ENCODE data around the gene RPL13A. TPM values are rescaled to one million over a fixed set of nuclear protein-coding genes. Genes with fewer than 3 reads are reported as not detected.

RPL13A gene
- total RNA-seq, 1 donor, result 1,887 TPM

GRCh38 chr19:49506575-49507105 lies 19.2 kb downstream of the RPL13A start:
- TF ChIP-seq, protein P1, sequence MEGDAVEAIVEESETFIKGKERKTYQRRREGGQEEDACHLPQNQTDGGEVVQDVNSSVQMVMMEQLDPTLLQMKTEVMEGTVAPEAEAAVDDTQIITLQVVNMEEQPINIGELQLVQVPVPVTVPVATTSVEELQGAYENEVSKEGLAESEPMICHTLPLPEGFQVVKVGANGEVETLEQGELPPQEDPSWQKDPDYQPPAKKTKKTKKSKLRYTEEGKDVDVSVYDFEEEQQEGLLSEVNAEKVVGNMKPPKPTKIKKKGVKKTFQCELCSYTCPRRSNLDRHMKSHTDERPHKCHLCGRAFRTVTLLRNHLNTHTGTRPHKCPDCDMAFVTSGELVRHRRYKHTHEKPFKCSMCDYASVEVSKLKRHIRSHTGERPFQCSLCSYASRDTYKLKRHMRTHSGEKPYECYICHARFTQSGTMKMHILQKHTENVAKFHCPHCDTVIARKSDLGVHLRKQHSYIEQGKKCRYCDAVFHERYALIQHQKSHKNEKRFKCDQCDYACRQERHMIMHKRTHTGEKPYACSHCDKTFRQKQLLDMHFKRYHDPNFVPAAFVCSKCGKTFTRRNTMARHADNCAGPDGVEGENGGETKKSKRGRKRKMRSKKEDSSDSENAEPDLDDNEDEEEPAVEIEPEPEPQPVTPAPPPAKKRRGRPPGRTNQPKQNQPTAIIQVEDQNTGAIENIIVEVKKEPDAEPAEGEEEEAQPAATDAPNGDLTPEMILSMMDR (IDR thresholded peaks at IDR 0.05; ENCODE audit: insufficient read depth, low read depth, low read length), result peak; percentile 92
- no peak overlapping the region for H3K4me3 ChIP-seq (ENCODE audit: low read depth, low read length)
- DNase-seq (ENCODE audit: low read depth), result peak; percentile 62

DNA sequence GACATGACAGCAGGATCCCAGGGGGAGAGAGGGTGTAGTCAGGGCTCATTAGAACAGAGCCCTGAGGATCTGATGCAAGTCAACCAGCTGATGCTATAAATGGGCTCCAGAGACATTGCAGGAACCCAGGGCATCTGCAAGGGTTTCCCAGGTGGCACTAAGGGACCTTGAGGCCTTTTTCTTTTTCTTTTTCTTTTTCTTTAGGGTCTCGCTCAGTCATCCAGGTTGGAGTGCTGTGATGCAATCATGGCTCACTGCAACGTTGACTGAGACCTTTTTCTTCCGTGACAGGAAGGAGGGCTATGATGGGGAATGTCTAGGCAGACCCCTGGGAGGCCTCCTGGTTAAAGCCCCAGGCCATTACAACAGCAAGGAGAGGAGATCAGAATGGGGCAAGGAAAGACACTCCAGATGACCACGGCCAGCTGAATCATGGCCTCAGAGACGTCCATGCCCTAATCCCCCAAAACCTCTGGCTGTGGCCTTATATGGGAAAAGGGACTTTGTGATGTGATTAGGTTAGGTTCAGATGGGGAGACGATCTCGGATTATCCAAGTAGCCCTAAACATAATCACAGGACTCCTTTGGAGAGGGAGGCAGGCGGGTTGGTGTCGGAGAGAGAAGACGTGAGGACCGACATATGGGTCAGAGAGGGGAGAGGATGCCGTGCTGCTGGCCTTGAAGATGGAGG lies 20.5 kb downstream of the RPL13A start:
- H3K4me3 ChIP-seq (ENCODE audit: low read depth, low read length), result no peak overlapping the region
- TF ChIP-seq, protein P1 (IDR thresholded peaks at IDR 0.05; ENCODE audit: insufficient read depth, low read depth, low read length), result no peak
- DNase-seq (ENCODE audit: low read depth), result no peak

DNA sequence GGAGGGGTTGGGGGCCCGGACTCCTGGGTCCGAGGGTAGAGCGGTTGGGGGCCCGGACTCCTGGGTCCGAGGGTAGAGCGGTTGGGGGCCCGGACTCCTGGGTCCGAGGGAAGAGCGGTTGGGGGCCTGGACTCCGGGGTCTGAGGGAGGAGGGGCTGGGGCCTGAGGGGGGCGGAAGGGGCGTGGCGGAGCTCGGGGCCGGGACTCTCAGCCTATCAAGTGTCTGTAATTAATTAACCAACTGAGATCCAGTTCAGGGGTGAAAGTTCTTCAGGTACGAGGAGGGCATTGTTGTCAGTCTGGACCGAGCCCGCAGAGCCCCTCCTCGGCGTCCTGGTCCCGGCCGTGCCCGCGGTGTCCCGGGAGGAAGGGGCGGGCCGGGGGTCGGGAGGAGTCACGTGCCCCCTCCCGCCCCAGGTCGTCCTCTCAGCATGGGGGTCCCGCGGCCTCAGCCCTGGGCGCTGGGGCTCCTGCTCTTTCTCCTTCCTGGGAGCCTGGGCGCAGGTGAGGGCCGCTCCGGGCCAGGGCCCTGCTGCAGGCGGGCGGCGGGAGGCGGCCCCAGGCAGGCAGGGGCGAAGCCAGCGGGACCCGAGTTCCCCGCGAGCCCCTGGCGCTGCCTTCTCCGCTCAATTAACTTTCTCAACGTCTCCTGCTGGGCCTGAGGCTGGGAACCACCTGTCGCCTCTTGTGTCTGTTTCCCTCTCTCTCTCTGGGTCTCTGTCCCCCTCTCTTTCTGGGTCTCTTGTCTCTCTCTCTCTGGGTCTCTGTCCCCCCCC lies 25.8 kb downstream of the RPL13A start:
- TF ChIP-seq, protein P1 (IDR thresholded peaks at IDR 0.05; ENCODE audit: insufficient read depth, low read depth, low read length), result no peak
- H3K4me3 ChIP-seq (ENCODE audit: low read depth, low read length), result peak overlapping the region; percentile 74
- DNase-seq (ENCODE audit: low read depth), result no peak

DNA sequence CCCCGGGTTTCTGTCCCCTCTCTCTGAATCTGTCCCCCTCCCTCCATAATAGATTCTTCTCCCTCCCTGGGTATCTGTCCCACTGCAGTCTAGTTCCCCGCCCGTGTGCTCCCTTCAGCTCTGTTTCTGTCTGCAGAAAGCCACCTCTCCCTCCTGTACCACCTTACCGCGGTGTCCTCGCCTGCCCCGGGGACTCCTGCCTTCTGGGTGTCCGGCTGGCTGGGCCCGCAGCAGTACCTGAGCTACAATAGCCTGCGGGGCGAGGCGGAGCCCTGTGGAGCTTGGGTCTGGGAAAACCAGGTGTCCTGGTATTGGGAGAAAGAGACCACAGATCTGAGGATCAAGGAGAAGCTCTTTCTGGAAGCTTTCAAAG lies 26.3 kb downstream of the RPL13A start:
- TF ChIP-seq, protein P1 (IDR thresholded peaks at IDR 0.05; ENCODE audit: insufficient read depth, low read depth, low read length), result no peak
- DNase-seq (ENCODE audit: low read depth), result no peak
- H3K4me3 ChIP-seq (ENCODE audit: low read depth, low read length), result peak overlapping the region; percentile 74

- H3K4me3 ChIP-seq (ENCODE audit: low read depth, low read length), result no peak overlapping the region
- no peak for DNase-seq (ENCODE audit: low read depth)
- TF ChIP-seq, protein P1 (IDR thresholded peaks at IDR 0.05; ENCODE audit: insufficient read depth, low read depth, low read length), result no peak
Measured at GRCh38 chr19:49514151-49514550, 26.7 kb downstream of the RPL13A start.

DNA sequence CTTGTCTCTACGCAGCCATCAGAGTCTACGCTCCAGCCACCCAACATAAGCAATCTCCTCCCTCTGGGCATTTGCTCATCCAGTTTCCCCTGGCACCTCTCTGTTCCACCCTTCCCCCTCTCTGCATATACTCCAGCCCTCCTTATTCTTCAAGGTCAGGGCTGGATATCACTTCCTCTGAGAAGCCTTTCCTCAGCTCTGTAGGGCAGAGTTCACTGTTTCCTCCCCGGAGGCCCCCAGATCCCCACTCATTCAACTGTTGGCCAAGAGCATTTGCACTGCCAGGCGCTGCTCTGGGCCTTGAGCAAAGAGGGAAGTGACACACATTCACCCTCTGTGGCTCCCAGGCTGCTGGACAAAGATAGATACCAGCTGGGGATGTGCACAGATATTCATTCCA lies 28.4 kb downstream of the RPL13A start:
- TF ChIP-seq, protein P1 (IDR thresholded peaks at IDR 0.05; ENCODE audit: insufficient read depth, low read depth, low read length), result no peak
- no peak for DNase-seq (ENCODE audit: low read depth)
- no peak overlapping the region for H3K4me3 ChIP-seq (ENCODE audit: low read depth, low read length)
